ENCODE data around the gene ALDH2.

- no peak for TF ChIP-seq CTCF (IDR thresholded peaks at IDR 0.05; ENCODE audit: low read depth, low read length)
- no peak for TF ChIP-seq POLR2A (IDR thresholded peaks at IDR 0.05; ENCODE audit: extremely low read depth, insufficient read length)
- TF ChIP-seq, protein P1, sequence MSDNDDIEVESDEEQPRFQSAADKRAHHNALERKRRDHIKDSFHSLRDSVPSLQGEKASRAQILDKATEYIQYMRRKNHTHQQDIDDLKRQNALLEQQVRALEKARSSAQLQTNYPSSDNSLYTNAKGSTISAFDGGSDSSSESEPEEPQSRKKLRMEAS (IDR thresholded peaks at IDR 0.05; ENCODE audit: low read depth, low read length): no peak
These were observed 10.2 kb downstream of the ALDH2 start for GRCh38 chr12:111776836-111777344.

All from NB4 (cell line).